Stimulated activated CD8-positive, alpha-beta memory T cell treated with anti-CD3 and anti-CD28 coated beads, Interleukin-2, amount 100 ng/mL, for 1 hour (primary cell): ENCODE results near the gene ACTA1.
"Not testable (repeated sequence)": the region's sequence is repeated elsewhere in the genome, so short reads cannot be mapped to it uniquely, and the experiment has no call there.

Source experiments
- DNase-seq, 2 donors: peaks; one replicate each; pipeline ENCODE4 v3.0.0-alpha.2; 2020; ENCODE audit warnings: low read depth in 2 of 2

The ACTA1 gene

DNA sequence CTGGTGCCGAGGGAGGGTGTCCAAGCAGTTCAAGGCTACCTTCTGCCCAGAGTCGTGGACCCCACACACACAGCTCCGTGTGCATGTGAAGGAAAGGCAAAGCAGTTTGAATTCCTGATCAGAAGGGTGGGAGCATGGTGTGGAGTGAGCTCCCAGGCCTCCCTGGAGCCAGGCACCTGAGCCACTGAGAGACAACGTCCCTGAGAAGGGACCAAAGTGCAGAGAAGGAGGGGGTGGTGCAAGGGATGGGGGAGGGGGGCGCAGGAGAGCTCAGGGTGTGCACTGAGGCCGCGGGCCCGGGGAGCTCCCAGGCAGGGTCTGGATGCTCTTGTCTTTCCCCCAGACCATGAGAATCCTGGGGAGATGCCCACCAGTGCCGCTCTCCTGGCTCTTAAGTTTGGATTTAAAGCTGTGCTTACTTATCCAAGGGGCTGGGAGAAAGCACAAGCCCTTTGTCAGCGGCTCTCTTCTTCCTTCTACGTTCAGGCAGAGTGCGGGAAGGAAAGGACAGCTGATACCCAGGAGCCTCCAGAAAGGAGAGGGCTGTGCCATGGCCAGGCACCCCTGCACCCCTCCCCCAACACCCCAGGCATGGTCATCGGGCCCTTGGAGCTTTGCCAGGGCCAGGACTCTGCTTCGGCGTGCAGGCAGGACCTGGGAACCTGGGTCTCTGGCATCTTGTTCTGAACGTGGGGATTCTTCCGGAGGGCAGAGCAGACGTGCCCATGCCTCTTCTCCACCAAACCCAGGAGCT, 24.1 kb downstream of the ACTA1 start:
- DNase-seq = no peak

DNA sequence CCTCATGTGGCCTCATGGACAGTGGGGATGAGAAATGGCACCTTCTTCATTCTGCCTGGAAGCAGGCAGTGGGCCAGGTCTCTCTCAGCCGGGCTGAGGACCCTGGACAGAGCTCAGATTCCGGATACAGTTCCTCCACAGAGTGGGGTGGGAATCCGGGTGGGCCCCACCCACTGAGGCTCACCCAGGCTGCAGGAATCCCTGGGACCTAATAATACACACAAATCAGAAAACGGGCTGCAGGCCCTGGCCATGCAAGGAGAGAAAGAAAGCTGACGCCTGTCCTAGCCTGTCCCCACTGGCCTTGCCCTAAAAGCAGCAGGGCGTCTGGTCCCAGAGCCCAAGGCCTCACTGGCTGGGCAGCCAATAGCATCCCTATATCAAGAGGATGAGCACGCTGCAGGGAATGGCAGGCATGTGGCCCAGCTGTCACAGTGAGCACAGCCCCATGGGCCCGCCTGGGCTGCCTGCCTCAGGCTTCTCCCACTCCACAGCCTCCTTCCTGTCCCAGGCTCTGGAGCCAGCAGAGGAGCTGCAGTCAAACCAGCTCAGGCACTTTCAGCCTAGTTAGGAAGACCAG, 25.3 kb downstream of the ACTA1 start:
- DNase-seq = no peak

DNA sequence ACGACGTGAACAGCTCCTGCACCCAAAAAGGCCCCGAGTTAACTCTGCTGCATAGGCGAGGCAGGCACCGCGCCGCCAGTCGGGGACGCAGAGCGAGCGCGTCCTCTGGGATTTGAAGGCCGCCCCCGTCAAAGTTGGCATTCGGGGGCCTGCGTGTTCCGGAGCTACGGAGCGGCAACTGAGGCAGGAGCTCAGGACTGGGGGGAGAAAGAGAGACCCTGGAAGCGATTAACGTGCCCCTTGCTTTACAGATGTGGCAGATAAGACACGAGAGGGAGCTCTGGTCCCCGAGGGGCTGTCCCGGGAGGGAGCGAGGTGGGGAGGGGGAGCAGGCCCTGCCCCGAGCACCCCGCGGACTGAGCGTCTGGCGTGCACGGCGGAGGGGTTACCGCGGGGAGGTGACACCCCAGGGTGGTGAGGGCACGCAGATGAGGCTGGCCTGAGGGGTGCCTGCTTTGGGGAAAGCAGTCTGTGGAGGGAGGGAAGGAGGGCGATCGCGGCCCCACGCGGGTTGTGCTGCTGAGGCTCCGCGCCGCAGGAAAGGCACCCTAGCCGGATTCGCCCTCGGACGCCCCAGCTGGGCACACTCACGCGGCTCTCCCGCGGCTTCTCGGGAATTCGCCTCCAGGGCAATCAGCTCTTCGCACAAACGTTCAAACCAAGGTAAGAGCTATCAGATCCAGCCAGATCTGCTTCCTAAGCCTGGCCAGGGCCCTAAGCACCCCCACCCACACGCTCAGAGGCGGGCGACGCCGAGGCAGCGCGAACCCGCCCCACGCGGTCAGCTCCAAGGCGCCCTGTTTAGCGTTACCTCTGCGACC, 26.5 kb downstream of the ACTA1 start:
- no peak for DNase-seq

DNA sequence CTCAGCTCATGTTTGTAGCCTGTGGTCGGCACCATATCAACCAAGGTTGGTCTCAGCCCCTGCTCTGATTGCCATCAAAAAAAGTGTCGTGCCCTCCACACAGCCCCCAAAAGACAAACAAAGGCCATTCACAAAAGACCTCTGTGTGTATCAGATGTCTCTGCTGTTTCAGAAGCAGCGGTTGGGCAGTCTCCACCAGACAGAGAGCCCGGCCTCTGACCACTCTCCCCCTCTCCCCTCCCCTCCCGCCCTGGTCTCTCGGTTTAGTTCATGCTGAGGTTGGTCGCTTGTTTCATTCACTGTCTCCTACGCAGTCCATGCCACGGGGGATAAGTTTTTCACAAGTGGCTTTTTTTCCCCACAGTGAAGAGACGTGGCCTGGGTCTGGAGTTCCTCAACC, 27.1 kb downstream of the ACTA1 start:
- no peak for DNase-seq

DNA sequence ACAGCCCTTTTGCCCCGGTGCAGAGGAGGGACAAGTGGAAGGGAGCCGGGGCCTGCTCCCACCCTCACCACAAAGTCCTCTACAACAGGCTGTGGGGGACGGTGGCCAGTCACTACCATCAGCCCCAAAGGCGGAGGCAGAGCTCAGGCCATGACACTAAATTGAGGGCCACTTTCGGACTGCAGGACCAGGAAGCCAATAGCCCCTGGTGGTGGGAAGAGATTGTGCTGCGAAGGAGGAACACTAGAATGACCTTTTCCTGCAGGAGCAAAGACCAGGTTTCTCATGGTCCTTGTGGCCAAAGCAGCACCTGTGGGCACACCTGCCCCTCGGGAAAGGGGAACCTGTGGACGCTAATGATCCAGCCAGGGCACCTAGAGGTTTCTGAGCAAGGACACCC, 30.3 kb downstream of the ACTA1 start:
- no peak for DNase-seq

DNA sequence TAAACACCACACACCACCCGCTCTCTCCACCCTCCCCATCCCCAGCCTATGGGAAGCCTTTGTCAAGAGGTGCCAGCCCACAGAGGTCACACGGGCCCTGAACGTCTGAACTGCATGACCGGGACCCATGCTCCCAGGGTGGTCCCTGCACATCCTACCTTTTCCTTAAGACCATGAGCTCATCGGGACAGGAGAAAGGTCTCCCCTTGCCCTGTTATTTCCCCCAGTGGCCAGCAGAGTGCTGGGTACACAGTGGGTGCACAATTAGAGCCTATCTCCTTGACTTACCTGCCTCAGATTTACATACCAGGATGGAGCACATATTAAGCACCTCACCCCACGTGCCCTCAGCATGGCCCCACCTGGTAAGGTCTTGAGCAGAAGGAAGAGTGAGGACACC, 30.9 kb downstream of the ACTA1 start:
- DNase-seq = no peak

DNA sequence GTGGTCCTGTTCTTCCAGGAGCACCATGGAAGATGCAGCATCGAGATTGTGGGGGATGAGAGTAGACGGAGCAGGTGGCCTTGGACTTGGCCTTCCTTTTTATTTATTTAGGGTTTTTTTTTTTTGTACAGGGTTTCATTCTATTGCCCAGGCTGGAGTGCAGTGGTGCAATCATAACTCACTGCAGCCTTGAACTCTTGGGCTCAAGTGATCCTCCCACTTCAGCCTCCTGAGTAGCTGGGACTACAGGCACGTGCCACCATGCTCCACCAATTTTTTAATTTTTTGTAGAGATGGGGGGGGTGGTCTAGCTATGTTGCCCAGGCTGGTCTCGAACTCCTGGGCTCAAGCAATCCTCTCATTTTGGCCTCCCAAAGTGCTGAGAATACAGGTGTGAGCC, 31.6 kb downstream of the ACTA1 start:
- DNase-seq = not testable (repeated sequence)

DNA sequence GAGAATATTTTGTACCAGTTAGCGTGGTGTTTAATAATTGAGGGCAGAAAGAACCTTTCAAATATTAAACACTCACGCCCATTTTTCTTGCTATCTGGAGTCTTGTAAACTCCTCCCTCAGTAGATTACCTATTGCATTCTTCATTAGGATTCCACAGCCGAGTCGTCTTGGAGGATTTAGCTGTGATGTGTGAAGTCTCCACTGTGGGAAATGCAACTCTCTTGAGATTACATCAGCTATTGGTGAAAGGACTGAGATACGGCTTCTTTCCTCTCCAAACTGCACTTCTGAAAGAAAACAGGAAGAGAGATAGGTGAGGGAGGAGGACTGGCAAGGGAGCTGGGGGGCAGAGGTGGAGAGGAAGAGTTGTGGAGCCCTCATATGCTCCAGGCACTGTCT, 36.1 kb downstream of the ACTA1 start:
- DNase-seq = no peak

DNA sequence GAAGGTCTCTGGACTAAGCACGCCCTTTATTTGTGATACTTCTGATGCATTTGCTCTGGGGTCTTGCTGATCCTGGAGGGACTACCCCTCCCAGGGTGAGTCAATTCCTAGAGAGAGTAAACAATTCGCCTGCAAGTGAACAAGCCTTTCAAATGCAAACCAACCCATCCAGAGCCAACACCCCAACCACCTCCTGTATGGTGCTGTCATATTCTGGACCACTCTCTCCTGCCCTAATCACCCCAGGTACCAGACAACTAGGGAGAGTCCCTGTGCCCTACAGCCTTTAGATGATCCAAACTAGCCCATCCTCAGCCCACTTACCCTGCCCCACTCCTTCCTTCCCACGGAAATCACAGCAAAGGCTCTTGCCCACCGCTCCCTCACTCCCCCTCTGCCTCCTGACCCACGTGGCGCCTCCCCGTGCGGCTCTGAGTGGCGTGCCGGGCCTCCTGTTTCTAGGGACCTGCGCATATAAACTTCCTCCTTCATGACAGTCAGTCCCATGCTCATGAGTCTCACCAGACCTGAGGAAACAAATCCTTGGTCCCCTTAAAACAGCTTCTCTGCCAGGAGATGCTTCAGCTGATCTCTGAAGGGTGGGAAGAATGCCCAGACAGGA, 37.2 kb downstream of the ACTA1 start:
- no peak for DNase-seq

DNA sequence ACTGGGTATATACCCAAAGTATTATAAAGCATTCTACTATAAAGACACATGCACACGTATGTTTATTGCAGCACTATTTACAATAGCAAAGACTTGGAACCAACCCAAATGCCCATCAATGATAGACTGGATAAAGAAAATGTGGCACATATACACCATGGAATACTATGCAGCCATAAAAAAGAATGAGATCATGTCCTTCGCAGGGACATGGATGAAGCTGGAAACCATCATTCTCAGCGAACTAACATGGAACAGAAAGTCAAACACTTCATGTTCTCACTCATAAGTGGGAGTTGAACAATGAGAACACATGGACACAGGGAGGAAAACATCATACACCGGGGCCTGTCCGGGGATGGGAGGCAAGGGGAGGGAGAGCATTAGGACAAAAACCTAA, 39.4 kb downstream of the ACTA1 start:
- not testable (repeated sequence) for DNase-seq

DNA sequence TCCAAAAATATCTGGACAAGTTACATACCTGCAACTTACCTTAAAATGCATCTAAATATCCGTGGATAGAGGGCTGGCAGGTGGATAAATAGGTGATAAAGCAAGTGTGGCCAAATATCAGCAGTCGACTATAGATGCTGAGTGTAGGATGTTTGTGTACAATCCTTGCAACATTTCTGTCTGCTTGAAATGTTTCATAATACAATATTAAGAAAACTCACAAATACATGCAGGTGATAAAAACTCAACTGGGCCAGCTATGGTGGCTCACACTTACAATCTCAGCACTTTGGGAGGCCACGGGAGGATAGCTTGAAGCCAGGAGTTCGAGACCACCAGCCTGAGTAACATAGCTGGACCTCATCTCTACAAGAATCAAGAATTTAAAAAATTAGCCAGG, 41.0 kb downstream of the ACTA1 start:
- DNase-seq = no peak

DNA sequence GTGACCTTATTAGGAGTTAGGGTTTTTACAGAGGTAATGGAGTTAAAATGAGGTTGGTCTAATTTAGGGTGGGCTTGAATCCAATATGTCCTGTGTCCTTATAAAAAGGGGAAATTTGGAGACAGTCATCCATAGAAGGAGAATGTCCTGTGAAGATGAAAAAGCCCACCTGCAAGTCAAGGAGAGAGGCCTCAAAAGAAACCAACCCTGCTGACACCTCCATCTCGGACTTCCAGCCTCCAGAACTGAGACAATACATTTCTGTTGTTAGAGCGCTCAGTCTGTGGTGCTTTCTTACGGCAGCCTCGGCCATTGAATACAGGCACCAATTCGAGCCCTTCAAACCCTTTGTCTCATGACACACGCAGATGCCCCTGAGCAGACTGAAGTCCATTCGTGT, 43.8 kb downstream of the ACTA1 start:
- no peak for DNase-seq

DNA sequence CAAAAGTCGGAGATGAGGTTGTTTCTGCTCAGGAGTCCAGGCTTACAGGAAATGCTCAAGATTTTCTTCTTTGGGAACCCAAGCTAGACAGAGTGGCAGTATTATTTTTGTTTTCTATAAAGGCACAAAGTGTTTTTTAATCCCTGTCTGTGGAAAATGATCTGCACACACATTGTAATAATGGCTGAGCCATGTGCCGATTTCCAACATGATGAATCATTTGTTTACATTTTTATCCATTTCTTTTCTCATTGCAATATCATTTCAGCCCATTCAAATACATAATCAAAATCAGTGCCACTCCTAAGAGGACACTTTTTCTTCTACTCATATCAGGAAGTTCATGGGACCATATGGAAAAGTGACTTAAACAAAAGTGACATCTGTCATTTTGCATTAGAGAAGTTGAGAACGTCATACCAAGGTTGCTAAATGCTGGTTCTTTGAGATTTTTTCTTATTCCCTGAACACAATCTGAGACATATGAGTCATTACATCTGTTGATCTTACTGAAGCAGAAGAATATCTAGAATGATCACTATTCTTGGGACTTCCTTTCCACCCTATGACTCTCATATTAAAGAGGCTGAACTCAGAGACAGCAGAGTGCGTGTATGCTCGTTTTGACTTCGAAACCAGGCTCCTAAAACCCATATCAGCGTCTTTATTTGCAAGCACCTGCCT, 44.9 kb downstream of the ACTA1 start:
- no peak for DNase-seq

DNA sequence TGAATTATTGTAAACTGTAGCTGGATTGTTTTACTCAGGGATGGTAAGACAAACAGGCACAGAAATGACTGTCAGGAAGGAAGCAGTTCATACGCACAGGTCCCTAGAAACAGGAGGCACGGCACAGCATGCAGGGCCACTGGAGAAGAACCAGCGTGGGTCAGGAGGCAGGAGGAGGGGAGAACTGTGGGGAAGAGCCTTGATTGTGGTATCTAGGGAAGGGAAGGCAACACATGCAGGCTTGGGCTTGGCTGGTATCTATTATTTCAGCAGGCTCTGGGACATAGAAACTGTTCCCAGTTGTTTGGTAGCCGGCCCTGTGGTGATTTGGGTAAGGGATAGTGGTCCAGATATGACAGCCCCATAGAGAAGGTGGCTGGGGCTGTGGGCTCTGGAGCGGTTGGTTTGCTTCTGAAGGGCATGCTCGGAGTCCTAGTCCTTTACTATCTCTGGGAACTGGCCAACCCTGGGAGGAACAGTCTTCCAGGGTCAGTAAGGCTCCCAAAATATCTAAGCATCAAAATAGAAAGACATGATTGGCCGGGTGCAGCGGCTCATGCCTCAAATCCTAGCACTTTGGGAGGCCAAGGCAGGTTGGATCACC, 47.9 kb downstream of the ACTA1 start:
- DNase-seq = no peak

DNA sequence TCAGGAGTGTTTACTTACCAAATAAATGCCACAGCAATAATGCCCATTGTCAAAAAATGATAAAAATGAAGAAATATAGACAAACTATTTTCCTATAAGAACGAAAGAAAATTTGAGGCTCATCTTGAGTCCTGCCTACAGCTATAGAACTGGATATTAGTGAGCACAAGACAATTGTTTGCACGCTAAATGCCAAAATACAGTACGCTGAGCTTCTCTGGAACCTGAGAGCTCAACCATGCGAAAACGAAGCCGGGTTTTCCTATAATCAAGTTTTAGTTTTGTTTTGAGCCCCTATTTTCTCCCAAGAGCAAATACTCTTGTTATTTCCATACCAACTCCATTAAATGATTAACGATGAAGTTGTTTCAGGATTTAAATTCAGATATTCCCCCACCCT, 49.1 kb downstream of the ACTA1 start:
- DNase-seq = no peak

DNA sequence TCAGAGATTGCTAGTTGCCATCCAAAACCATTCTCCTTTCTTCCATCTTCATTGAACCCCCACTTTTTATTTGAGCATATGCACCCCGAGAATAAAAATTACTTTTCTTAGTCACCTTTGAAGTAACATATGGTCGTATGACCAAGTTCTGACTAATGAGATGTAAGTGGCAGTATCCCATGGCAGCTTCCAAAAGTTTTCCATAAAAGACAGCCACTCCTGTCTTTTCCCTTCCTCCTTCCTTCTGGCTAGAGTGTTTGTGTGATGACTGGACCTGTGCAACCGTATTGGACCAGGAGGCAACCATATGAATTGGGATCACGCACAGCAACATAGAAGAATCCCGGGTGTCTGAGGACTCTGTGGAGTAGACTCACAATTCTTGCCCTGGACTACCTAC, 49.9 kb downstream of the ACTA1 start:
- no peak for DNase-seq

DNA sequence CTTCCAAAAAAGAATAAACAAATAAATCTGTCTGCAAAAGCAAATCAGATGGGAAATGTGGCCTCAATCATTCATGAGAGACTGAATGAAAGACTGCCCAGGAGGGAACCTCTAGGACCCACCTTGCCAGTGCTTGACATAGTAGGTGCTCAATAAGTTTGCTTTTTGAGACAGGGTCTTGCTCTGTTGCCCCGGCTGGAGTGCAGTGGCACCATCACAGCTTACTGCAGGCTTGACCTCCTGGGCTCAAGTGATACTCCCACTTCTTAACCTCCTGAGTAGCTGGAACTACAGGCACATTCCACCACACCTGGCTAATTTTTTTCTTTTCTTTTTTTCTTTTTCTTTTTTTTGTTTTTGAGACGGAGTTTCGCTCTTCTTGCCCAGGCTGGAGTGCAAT, 50.7 kb downstream of the ACTA1 start:
- DNase-seq = no peak
